ENCODE measurements around the gene COX7A1. TPM values are rescaled to one million over a fixed set of nuclear protein-coding genes. Genes with fewer than 3 reads are reported as not detected.

COX7A1 gene
- polyA plus RNA-seq, 1 donor = 219 TPM

- DNase-seq (ENCODE audit: low read depth) = no peak
These were observed 39.6 kb downstream of the COX7A1 start for GRCh38 chr19:36112678-36113077.

- no peak for DNase-seq (ENCODE audit: low read depth)
These were observed 41.1 kb downstream of the COX7A1 start for GRCh38 chr19:36111200-36111539.

DNA sequence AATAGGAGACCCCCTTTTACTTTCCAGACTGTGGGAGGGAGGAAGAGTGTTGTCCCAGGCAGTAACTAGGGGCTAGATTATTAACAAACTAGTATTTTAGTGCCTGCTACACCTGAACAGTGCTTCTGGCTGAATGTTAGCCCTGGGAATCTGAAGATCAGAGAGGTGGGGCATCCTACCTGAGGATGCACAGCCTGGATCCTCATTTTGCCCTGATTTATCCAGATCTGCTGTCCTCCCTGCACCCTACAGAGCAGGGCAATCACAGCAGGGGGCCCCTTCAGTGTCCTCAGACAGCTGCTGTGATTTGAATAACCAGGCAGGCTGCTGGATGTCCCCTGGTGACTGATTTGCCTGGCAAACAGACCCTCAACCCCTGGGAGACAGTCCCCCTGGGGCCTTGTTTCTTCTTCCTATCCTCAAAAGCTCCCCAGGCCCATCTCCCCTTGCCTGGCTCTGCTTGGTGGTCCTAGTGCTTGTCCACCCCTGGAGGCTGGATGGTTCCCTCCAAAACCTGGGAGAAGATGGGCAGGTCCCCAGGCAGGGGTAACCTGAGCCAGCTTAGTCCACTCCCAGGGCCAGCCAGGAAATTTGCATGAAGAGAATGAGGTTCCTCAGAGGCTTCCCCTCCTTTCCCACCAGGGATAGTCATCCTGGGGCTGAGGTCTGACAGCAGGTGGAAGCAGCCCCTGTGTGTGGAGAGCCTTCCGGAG is 41.6 kb downstream of the COX7A1 start, which contains the start of gene OVOL3:
Gene OVOL3, plus strand, starts transcription at position 657 of the 713 bp plus-strand sequence. CDS start 60 bp downstream, outside the sequence.
- DNase-seq (ENCODE audit: low read depth) = no peak

DNA sequence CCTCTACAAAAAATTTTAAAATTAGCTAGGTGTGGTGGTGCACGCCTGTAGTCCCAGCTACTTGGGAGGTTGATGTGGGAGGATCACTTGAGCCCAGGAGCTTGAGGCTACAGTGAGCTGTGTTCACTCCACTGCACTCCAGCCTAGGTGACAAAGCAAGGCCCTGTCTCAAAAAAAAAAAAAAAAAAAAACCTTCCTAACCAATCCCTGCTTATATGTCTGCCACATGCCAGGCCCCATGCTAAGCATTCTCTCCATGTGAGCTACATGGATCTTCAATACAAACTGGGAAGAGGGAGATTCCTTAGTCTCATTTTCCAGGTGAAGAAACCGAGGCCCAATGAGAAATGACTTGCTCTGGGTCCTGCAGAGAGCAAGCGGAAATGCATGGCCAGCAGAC is 43.6 kb downstream of the COX7A1 start:
- no peak for DNase-seq (ENCODE audit: low read depth)

DNA sequence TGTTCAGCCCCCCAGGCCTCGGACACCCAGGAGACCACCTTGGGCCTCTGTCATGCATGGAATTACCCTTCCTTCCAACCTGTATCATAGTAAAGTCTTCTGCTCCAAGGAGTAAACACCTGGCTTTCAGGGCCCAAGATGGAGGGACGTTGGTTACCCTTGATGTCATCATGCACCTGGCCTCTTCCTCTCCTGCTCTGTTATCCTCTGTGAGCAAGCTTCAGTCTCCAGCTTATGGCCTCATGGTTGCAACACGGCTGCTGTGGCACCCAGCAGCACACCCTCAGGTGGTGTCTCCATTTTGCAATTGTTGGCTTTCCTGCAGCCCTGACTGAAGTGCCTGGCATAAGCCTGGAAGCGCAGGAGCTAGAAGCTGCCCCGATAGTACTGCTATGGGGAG is 45.3 kb downstream of the COX7A1 start:
- DNase-seq (ENCODE audit: low read depth) = no peak

DNA sequence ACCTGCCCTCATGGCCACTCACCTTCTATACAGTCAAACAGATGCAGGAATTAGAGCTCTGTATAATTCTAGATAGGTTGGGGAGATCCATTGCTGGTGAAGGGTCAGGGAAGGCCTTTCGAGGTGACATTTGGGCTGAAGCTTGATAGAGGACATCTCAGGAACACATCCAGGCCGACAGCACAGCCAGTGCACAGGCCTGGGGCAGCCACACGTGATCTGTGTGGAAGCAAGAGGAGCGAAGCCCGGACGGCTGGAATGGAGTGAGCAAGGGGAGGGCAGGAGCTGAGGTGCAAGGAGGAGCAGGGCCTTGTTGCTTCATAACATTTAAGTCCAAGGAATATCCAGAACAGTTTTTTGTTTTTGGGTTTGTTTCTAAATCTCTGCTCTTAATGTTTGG is 45.8 kb downstream of the COX7A1 start:
- no peak for DNase-seq (ENCODE audit: low read depth)

GRCh38 chr19:36103842-36104552 is 48.2 kb downstream of the COX7A1 start:
- no peak for DNase-seq (ENCODE audit: low read depth)

DNA sequence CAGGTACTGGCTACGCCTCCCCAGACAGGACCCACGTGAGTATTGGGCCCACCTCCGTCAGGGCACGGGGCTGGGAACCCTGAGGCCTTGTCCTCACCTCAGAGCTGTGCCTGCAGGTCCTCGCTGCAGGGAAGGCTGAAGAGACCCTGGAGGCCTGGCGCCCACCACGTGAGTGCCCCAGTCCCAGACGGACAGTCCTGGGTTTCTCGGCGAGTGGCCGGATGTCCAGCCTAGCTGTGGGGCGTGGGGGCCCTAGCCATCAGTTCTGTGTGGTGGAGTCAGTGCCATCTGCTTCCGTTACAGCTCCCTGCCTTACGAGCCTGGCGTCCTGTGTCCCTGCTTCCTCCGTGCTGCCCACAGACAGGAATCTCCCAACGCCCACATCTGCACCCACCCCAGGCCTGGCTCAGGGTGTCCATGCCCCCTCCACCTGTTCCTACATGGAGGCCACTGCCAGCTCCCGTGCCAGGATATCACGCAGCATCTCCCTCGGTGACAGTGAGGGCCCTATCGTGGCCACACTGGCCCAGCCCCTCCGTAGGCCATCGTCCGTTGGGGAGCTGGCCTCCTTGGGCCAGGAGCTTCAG is 49.1 kb downstream of the COX7A1 start:
- DNase-seq (ENCODE audit: low read depth) = no peak

GRCh38 chr19:36101550-36102327 is 50.5 kb downstream of the COX7A1 start:
- DNase-seq (ENCODE audit: low read depth) = no peak

Other genes with a start within 250 kb of the COX7A1 start
- 4.7 TPM for gene HCST, start 249.9 kb downstream of the COX7A1 start, polyA plus RNA-seq (ENCODE audit: insufficient read length)
- gene TYROBP, start 244.2 kb downstream of the COX7A1 start, polyA plus RNA-seq (ENCODE audit: insufficient read length) = 14.7 TPM
- 7.0 TPM for gene LRFN3, start 216.1 kb downstream of the COX7A1 start, polyA plus RNA-seq (ENCODE audit: insufficient read length)
- gene SDHAF1, start 157.3 kb downstream of the COX7A1 start, polyA plus RNA-seq (ENCODE audit: insufficient read length) = 12.9 TPM
- gene SYNE4, start 143.6 kb downstream of the COX7A1 start, polyA plus RNA-seq (ENCODE audit: insufficient read length) = 0.59 TPM
- 8.5 TPM for gene ALKBH6, start 138.2 kb downstream of the COX7A1 start, polyA plus RNA-seq (ENCODE audit: insufficient read length)
- gene CLIP3, start 119.6 kb downstream of the COX7A1 start, polyA plus RNA-seq (ENCODE audit: insufficient read length) = 15.5 TPM
- 8.6 TPM for gene THAP8, start 98.2 kb downstream of the COX7A1 start, polyA plus RNA-seq (ENCODE audit: insufficient read length)
- gene WDR62, start 97.5 kb downstream of the COX7A1 start, polyA plus RNA-seq (ENCODE audit: insufficient read length) = 2.5 TPM
- gene OVOL3, start 41.3 kb downstream of the COX7A1 start, polyA plus RNA-seq (ENCODE audit: insufficient read length) = not detected
- gene POLR2I, start 37.6 kb downstream of the COX7A1 start, polyA plus RNA-seq (ENCODE audit: insufficient read length) = 42.3 TPM
- 80.0 TPM for gene TBCB, start 37.0 kb downstream of the COX7A1 start, polyA plus RNA-seq (ENCODE audit: insufficient read length)
- gene CAPNS1, start 12.4 kb downstream of the COX7A1 start, polyA plus RNA-seq (ENCODE audit: insufficient read length) = 464 TPM
- gene ZNF565, start 62.2 kb upstream of the COX7A1 start, polyA plus RNA-seq (ENCODE audit: insufficient read length) = 5.9 TPM
- gene ZNF146, start 62.7 kb upstream of the COX7A1 start, polyA plus RNA-seq (ENCODE audit: insufficient read length) = 60.5 TPM
- 5.3 TPM for gene ZFP14, start 226.8 kb upstream of the COX7A1 start, polyA plus RNA-seq (ENCODE audit: insufficient read length)